Mesenchymal stem cell (in vitro differentiated cells and primary cell): Measurements from ENCODE around the gene KIAA1217.

ENCODE experiments used
- DNase-seq: peaks from one replicate; pipeline ENCODE4 v3.0.0-alpha.2; 2013
- H2AFZ ChIP-seq: one replicate; pipeline ENCODE4 v1.6.1; 2013; ENCODE audit warnings: low read depth, mild to moderate bottlenecking, control low read depth, inconsistent platforms, low read length, moderate library complexity
- H2AK5ac ChIP-seq: 2 replicates; pipeline ENCODE4 v1.6.1; 2013; ENCODE audit warnings: low read length, moderate library complexity, mild to moderate bottlenecking, inconsistent platforms; ENCODE audit not compliant: severe bottlenecking
- H2BK120ac ChIP-seq: one replicate; pipeline ENCODE4 v1.6.1; 2013; ENCODE audit warnings: low read depth, mild to moderate bottlenecking, inconsistent platforms, low read length, moderate library complexity
- H2BK12ac ChIP-seq, 2 experiments: one replicate each; pipeline ENCODE4 v1.6.1; 2013; ENCODE audit warnings: inconsistent platforms in 2 of 2, low read length in 2 of 2, mild to moderate bottlenecking in 2 of 2, moderate library complexity in 2 of 2, control low read depth in 1 of 2
- H2BK15ac ChIP-seq: one replicate; pipeline ENCODE4 v1.6.1; 2013; ENCODE audit warnings: mild to moderate bottlenecking, low read depth, inconsistent platforms; ENCODE audit not compliant: poor library complexity, severe bottlenecking
- H2BK5ac ChIP-seq: 2 replicates; pipeline ENCODE4 v1.6.1; 2013; ENCODE audit warnings: low read depth, mild to moderate bottlenecking, low read length, control low read depth, inconsistent platforms; ENCODE audit not compliant: poor library complexity, severe bottlenecking
- H3K14ac ChIP-seq, 2 experiments: one replicate each; pipeline ENCODE4 v1.6.1; 2013; ENCODE audit warnings: inconsistent platforms in 2 of 2, low read length in 2 of 2, control low read depth in 1 of 2, mild to moderate bottlenecking in 1 of 2, moderate library complexity in 1 of 2
- H3K18ac ChIP-seq, 2 experiments: one replicate each; pipeline ENCODE4 v1.6.1; 2013; ENCODE audit warnings: inconsistent platforms in 2 of 2, low read length in 2 of 2, control low read depth in 1 of 2, low read depth in 1 of 2, mild to moderate bottlenecking in 1 of 2
- H3K23ac ChIP-seq, 2 experiments: one replicate each; pipeline ENCODE4 v1.6.1; 2013; ENCODE audit warnings: inconsistent platforms in 2 of 2, low read length in 2 of 2, mild to moderate bottlenecking in 2 of 2, moderate library complexity in 2 of 2, control low read depth in 1 of 2
- H3K27ac ChIP-seq: 2 replicates; pipeline ENCODE4 v1.5.1; 2013; ENCODE audit warnings: mild to moderate bottlenecking, moderate library complexity, low read length, control low read depth, inconsistent platforms; ENCODE audit not compliant: poor library complexity, severe bottlenecking
- H3K27me3 ChIP-seq, 2 experiments: 2 replicates each; pipeline versions ENCODE4 v1.6.1 to v1.7.0; 2013; ENCODE audit warnings: low read length in 2 of 2, mild to moderate bottlenecking in 2 of 2, moderate library complexity in 2 of 2, control low read depth in 1 of 2, inconsistent platforms in 1 of 2; ENCODE audit not compliant: control insufficient read depth in 1 of 2, insufficient read depth in 1 of 2
- H3K36me3 ChIP-seq, 2 experiments: 2 replicates each; pipeline versions ENCODE4 v1.6.1 to v1.7.0; 2013; ENCODE audit warnings: low read length in 2 of 2, control low read depth in 1 of 2, inconsistent platforms in 1 of 2, low read depth in 1 of 2, mild to moderate bottlenecking in 1 of 2; ENCODE audit not compliant: insufficient read depth in 2 of 2, control insufficient read depth in 1 of 2
- H3K4ac ChIP-seq, 2 experiments: one replicate each; pipeline ENCODE4 v1.6.1; 2013; ENCODE audit warnings: inconsistent platforms in 2 of 2, low read length in 2 of 2, mild to moderate bottlenecking in 2 of 2, moderate library complexity in 2 of 2, control low read depth in 1 of 2, low read depth in 1 of 2
- H3K4me1 ChIP-seq: 2 replicates; pipeline ENCODE4 v1.6.1; 2013; ENCODE audit warnings: low read depth, low read length, control low read depth; ENCODE audit not compliant: control insufficient read depth, insufficient read depth
- H3K4me2 ChIP-seq: 2 replicates; pipeline ENCODE4 v1.6.1; 2013; ENCODE audit warnings: low read length, mild to moderate bottlenecking, inconsistent platforms; ENCODE audit not compliant: poor library complexity, severe bottlenecking
- H3K4me3 ChIP-seq, 2 experiments: 2 replicates each; pipeline versions ENCODE4 v1.5.1 to v1.7.0; 2013; ENCODE audit warnings: low read length in 2 of 2, mild to moderate bottlenecking in 2 of 2, control low read depth in 1 of 2, low read depth in 1 of 2; ENCODE audit not compliant: insufficient read depth in 1 of 2
- H3K79me1 ChIP-seq: replicated peaks from 2 replicates; pipeline ENCODE4 v1.6.1; 2013; ENCODE audit warnings: mild to moderate bottlenecking, control low read depth, low read length, inconsistent platforms; ENCODE audit not compliant: poor library complexity, severe bottlenecking
- H3K9ac ChIP-seq: 2 replicates; pipeline ENCODE4 v1.7.0; 2013; ENCODE audit warnings: mild to moderate bottlenecking, low read length, moderate library complexity
- H3K9me3 ChIP-seq: 2 replicates; pipeline ENCODE4 v1.7.0; 2013; ENCODE audit warnings: mild to moderate bottlenecking, low read length; ENCODE audit not compliant: control insufficient read depth
- H4K8ac ChIP-seq: one replicate; pipeline ENCODE4 v1.6.1; 2013; ENCODE audit warnings: inconsistent platforms, mild to moderate bottlenecking, low read length, moderate library complexity
- H4K91ac ChIP-seq: one replicate; pipeline ENCODE4 v1.6.1; 2013; ENCODE audit warnings: mild to moderate bottlenecking, low read length, inconsistent platforms
- WGBS: methylation state at CpG from one replicate; pipeline ENCODE4 v1.1.7; 2013; ENCODE audit warnings: mixed read lengths; 5-methylcytosine and 5-hydroxymethylcytosine counted together

KIAA1217 gene

DNA sequence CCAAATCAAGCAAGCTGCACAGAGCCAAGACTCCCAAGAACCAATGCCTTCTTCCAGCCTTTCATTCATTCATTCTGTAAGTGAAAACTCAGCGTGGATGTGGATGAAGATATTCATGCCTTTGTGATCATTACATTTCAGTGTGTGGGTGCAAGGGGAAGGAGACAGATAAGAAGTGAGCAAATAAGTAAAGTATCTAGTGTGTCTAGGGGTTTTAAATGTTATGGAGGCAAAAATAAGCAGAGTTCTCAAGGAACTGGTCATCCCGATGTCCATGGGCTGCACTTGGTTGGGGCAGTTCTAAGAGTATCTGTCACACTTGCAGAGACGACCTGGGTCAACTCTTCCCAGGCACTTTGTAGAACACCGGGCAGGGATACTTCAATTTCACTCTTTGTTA lies 149.1 kb downstream of the KIAA1217 start:
- Histone ChIP-seq H2BK12ac (no peak overlapping the region), H3K9ac (no peak overlapping the region), H3K4me3 (peak overlapping the region in 1 of 2 experiments; percentile 1), H2BK15ac (no peak overlapping the region), H3K4ac (no peak overlapping the region), H3K27me3 (peaks cover 0 to 7% of the 10 kb centered on the region in 2 experiments), H3K36me3 (no peaks in the 10 kb centered on the region), H3K23ac (no peak overlapping the region), H4K8ac (no peak overlapping the region), H3K18ac (no peak overlapping the region), H2AK5ac (no peak overlapping the region), H3K9me3 (no peaks in the 10 kb centered on the region), H2AFZ (no peak overlapping the region), H3K14ac (no peak overlapping the region), H3K4me1 (no peaks in the 10 kb centered on the region), H2BK120ac (no peak overlapping the region), H3K79me1 (no peaks in the 10 kb centered on the region), H2BK5ac (no peak overlapping the region), H4K91ac (no peak overlapping the region), H3K27ac (no peak overlapping the region), H3K4me2 (no peak overlapping the region)
- no peak for DNase-seq
- 92% methylated on average over 3 of the region's 4 CpGs for WGBS

DNA sequence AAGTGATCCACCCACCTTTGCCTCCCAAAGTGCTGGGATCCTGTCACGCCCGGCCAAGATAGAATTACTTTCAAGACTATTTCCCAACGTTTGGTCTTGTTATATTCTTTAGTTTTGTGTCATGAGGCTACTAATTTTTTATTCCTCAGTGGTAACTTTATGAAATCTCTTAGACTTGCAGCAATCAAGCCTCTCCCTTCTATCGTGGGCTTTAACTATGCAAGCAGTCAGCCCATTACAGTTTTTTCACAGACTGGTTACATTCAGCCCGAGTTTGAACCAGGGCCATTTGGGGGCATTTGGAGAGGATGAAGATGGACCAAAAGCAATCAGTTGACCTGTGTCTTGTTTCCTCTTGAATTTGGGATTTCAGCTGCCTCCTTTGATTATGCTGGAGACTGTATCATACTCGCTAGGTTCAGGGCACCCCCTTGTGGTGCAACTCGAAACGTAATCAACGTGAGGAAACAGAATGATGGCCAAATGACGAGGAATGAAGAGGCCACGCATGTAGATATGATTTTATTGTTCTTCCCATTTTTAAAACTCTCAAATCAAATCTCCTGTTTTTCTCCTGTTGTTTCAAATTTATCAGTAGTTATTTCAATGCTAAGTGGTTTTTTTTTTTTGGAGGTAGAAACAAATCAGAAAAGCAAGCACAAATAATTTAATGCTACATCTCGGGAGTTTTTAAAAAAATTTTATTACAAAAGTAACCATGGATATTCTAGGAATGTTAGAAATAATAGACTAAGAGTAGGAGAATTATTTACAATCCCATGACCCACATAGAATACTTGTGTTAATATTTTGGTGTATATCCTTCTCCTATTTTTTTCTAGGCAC lies 151.6 kb downstream of the KIAA1217 start:
- no peak overlapping the region for H3K4me2 ChIP-seq
- no peaks in the 10 kb centered on the region for H3K9me3 ChIP-seq
- no peak overlapping the region for H3K4ac ChIP-seq
- H3K27ac ChIP-seq, result no peak overlapping the region
- peak overlapping the region; percentile 62 for H3K9ac ChIP-seq
- H3K27me3 ChIP-seq, result no peaks in the 10 kb centered on the region
- H3K14ac ChIP-seq, result no peak overlapping the region
- H2AK5ac ChIP-seq, result no peak overlapping the region
- no peaks in the 10 kb centered on the region for H3K36me3 ChIP-seq
- no peak overlapping the region for H2AFZ ChIP-seq
- H3K4me3 ChIP-seq, result no peak overlapping the region
- no peak overlapping the region for H3K23ac ChIP-seq
- H4K8ac ChIP-seq, result no peak overlapping the region
- no peak overlapping the region for H2BK15ac ChIP-seq
- no peaks in the 10 kb centered on the region for H3K79me1 ChIP-seq
- no peak overlapping the region for H2BK12ac ChIP-seq
- H2BK5ac ChIP-seq, result no peak overlapping the region
- H4K91ac ChIP-seq, result no peak overlapping the region
- H2BK120ac ChIP-seq, result no peak overlapping the region
- no peaks in the 10 kb centered on the region for H3K4me1 ChIP-seq
- WGBS, result 0% methylated on average over 2 of the region's 12 CpGs
- peak; percentile 47 for DNase-seq
- H3K18ac ChIP-seq, result no peak overlapping the region

DNA sequence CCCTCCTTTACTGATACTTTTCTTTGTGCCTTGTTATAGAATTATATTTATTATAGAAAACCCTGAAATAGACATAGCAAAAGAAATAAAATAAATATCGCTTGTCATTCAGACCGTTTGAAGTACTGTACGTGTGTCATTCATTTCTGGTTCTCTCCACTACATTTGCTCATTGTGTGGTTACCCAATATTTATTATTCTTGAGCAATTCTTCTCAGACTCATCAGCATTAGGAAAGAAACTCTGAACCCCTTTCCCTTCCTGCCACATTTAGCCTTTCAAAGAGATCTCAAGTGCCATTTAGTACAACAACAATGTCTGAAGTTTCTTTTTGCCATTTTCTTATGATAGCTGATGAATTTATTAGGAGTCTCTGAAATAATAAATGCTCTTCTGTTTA lies 154.1 kb downstream of the KIAA1217 start:
- Histone ChIP-seq H4K91ac (no peak overlapping the region), H3K27ac (no peak overlapping the region), H2BK15ac (no peak overlapping the region), H2BK120ac (no peak overlapping the region), H2AFZ (no peak overlapping the region), H3K23ac (no peak overlapping the region), H4K8ac (no peak overlapping the region), H3K4me2 (no peak overlapping the region), H2BK5ac (no peak overlapping the region), H3K27me3 (no peaks in the 10 kb centered on the region), H3K9ac (peak overlapping the region; percentile 36), H3K9me3 (no peaks in the 10 kb centered on the region), H2AK5ac (no peak overlapping the region), H3K4ac (no peak overlapping the region), H3K4me3 (no peak overlapping the region), H2BK12ac (no peak overlapping the region), H3K14ac (no peak overlapping the region), H3K36me3 (no peaks in the 10 kb centered on the region), H3K18ac (no peak overlapping the region), H3K79me1 (no peaks in the 10 kb centered on the region), H3K4me1 (no peaks in the 10 kb centered on the region)
- 78% methylated on average over 3 of the region's 3 CpGs for WGBS
- peak; percentile 15 for DNase-seq

DNA sequence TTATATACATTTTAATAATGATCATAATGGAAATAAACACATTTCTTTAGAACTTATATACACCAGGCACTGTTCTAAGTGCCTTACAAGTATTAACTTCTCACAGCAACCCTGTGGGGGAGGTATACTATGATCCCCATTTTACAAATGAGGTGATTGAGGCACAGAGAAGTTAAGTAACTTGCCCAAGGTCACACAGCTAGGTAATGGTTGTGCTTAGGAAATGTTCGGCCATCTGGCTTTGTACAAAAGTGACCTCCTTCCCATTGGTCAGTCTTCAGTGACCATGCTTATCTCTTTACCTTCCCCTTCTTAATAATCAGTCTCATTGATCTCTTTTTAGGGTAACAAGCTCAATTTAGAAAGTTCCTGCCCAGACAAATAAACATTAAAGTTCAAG lies 158.8 kb downstream of the KIAA1217 start:
- Histone ChIP-seq H2BK5ac (no peak overlapping the region), H4K91ac (no peak overlapping the region), H3K27me3 (no peaks in the 10 kb centered on the region), H3K79me1 (no peaks in the 10 kb centered on the region), H3K27ac (no peak overlapping the region), H2BK15ac (no peak overlapping the region), H3K4me2 (no peak overlapping the region), H3K9ac (no peak overlapping the region), H2AK5ac (no peak overlapping the region), H3K4me1 (no peaks in the 10 kb centered on the region), H3K4me3 (no peak overlapping the region), H3K18ac (no peak overlapping the region), H3K23ac (no peak overlapping the region), H2AFZ (no peak overlapping the region), H3K36me3 (no peaks in the 10 kb centered on the region), H4K8ac (no peak overlapping the region), H2BK12ac (no peak overlapping the region), H3K4ac (no peak overlapping the region), H2BK120ac (no peak overlapping the region), H3K9me3 (no peaks in the 10 kb centered on the region), H3K14ac (no peak overlapping the region)
- DNase-seq, result no peak
- WGBS, result 83% methylated on average over 1 of the region's 1 CpG
